ENCODE results near the gene SIDT1.

Gene SIDT1

GRCh38 chr3:113557374-113557773 is 25.0 kb downstream of the SIDT1 start:
- Mint-ChIP-seq H3K4me1 (peaks cover 19% of the 10 kb centered on the region), H3K27ac (no peak overlapping the region)

GRCh38 chr3:113559009-113559408 is 26.7 kb downstream of the SIDT1 start:
- ATAC-seq, result no peak
- H3K36me3 Mint-ChIP-seq (ENCODE audit: low read depth), result peaks cover 2% of the 10 kb centered on the region
- H3K4me3 Mint-ChIP-seq, result no peak overlapping the region
- H3K27me3 Mint-ChIP-seq, result no peaks in the 10 kb centered on the region
- H3K4me1 Mint-ChIP-seq, result peaks cover 19% of the 10 kb centered on the region
- DNase-seq, result no peak
- no peaks in the 10 kb centered on the region for H3K9me3 Mint-ChIP-seq
- no peak overlapping the region for H3K27ac Mint-ChIP-seq

More at GRCh38 chr3:113557374-113557773, 25.0 kb downstream of the SIDT1 start:
- Mint-ChIP-seq H3K36me3 (ENCODE audit: low read depth) (peaks cover 2% of the 10 kb centered on the region), H3K4me3 (no peak overlapping the region), H3K9me3 (no peaks in the 10 kb centered on the region), H3K27me3 (no peaks in the 10 kb centered on the region)
- no peak for DNase-seq
- no peak for ATAC-seq

- Mint-ChIP-seq H3K27me3 (no peaks in the 10 kb centered on the region), H3K36me3 (ENCODE audit: low read depth) (peaks cover 2% of the 10 kb centered on the region), H3K4me3 (no peak overlapping the region), H3K27ac (no peak overlapping the region), H3K4me1 (peaks cover 26% of the 10 kb centered on the region), H3K9me3 (no peaks in the 10 kb centered on the region)
- ATAC-seq, result no peak
- no peak for DNase-seq
These were observed 27.9 kb downstream of the SIDT1 start for GRCh38 chr3:113560271-113560670.

- no peak overlapping the region for H3K27ac Mint-ChIP-seq
- ATAC-seq, result no peak
- no peak for DNase-seq
These were observed 28.7 kb downstream of the SIDT1 start for GRCh38 chr3:113560831-113561623.

GRCh38 chr3:113565555-113565954 is 33.2 kb downstream of the SIDT1 start:
- Mint-ChIP-seq H3K27me3 (no peaks in the 10 kb centered on the region), H3K4me1 (peaks cover 10% of the 10 kb centered on the region), H3K27ac (no peak overlapping the region), H3K9me3 (no peaks in the 10 kb centered on the region), H3K4me3 (no peak overlapping the region), H3K36me3 (ENCODE audit: low read depth) (peaks cover 4% of the 10 kb centered on the region)
- DNase-seq, result no peak
- no peak for ATAC-seq

More at GRCh38 chr3:113560831-113561623, 28.7 kb downstream of the SIDT1 start:
- H3K4me1 Mint-ChIP-seq, result peaks cover 26% of the 10 kb centered on the region
- H3K36me3 Mint-ChIP-seq (ENCODE audit: low read depth), result peaks cover 2% of the 10 kb centered on the region
- no peak overlapping the region for H3K4me3 Mint-ChIP-seq
- H3K27me3 Mint-ChIP-seq, result no peaks in the 10 kb centered on the region
- H3K9me3 Mint-ChIP-seq, result no peaks in the 10 kb centered on the region

- no peak overlapping the region for H3K27ac Mint-ChIP-seq
- H3K36me3 Mint-ChIP-seq (ENCODE audit: low read depth), result peaks cover 2% of the 10 kb centered on the region
- no peaks in the 10 kb centered on the region for H3K4me1 Mint-ChIP-seq
- H3K9me3 Mint-ChIP-seq, result no peaks in the 10 kb centered on the region
- no peak overlapping the region for H3K4me3 Mint-ChIP-seq
- H3K27me3 Mint-ChIP-seq, result no peaks in the 10 kb centered on the region
- ATAC-seq (no peak), DNase-seq (no peak)
These were observed 37.8 kb downstream of the SIDT1 start for GRCh38 chr3:113570158-113570557.

GRCh38 chr3:113571360-113571759 is 39.0 kb downstream of the SIDT1 start:
- DNase-seq (no peak), ATAC-seq (no peak)
- Mint-ChIP-seq H3K9me3 (no peaks in the 10 kb centered on the region), H3K4me1 (no peaks in the 10 kb centered on the region), H3K36me3 (ENCODE audit: low read depth) (peaks cover 2% of the 10 kb centered on the region), H3K4me3 (no peak overlapping the region), H3K27ac (no peak overlapping the region), H3K27me3 (no peaks in the 10 kb centered on the region)

- ATAC-seq (no peak), DNase-seq (no peak)
- Mint-ChIP-seq H3K4me1 (peaks cover 2% of the 10 kb centered on the region), H3K27ac (no peak overlapping the region), H3K27me3 (no peaks in the 10 kb centered on the region), H3K36me3 (ENCODE audit: low read depth) (peaks cover 2% of the 10 kb centered on the region), H3K9me3 (no peaks in the 10 kb centered on the region), H3K4me3 (no peak overlapping the region)
These were observed 41.4 kb downstream of the SIDT1 start for GRCh38 chr3:113573728-113574127.

GRCh38 chr3:113574213-113574612 is 41.9 kb downstream of the SIDT1 start:
- ATAC-seq, result no peak
- peaks cover 2% of the 10 kb centered on the region for H3K36me3 Mint-ChIP-seq (ENCODE audit: low read depth)

GRCh38 chr3:113575206-113575605 is 42.9 kb downstream of the SIDT1 start:
- Mint-ChIP-seq H3K9me3 (no peaks in the 10 kb centered on the region), H3K4me1 (peaks cover 2% of the 10 kb centered on the region), H3K4me3 (no peak overlapping the region), H3K27me3 (no peaks in the 10 kb centered on the region), H3K36me3 (ENCODE audit: low read depth) (no peaks in the 10 kb centered on the region), H3K27ac (no peak overlapping the region)
- DNase-seq, result no peak
- no peak for ATAC-seq

More at GRCh38 chr3:113574213-113574612, 41.9 kb downstream of the SIDT1 start:
- Mint-ChIP-seq H3K27me3 (no peaks in the 10 kb centered on the region), H3K27ac (peak overlapping the region; percentile 13), H3K9me3 (no peaks in the 10 kb centered on the region), H3K4me3 (no peak overlapping the region), H3K4me1 (peaks cover 2% of the 10 kb centered on the region)
- no peak for DNase-seq

GRCh38 chr3:113585228-113585627 is 52.9 kb downstream of the SIDT1 start:
- no peaks in the 10 kb centered on the region for H3K4me1 Mint-ChIP-seq
- DNase-seq (no peak), ATAC-seq (no peak)
- no peaks in the 10 kb centered on the region for H3K9me3 Mint-ChIP-seq
- no peak overlapping the region for H3K27ac Mint-ChIP-seq
- H3K4me3 Mint-ChIP-seq, result no peak overlapping the region
- H3K27me3 Mint-ChIP-seq, result no peaks in the 10 kb centered on the region
- H3K36me3 Mint-ChIP-seq (ENCODE audit: low read depth), result peaks cover 11% of the 10 kb centered on the region

- no peaks in the 10 kb centered on the region for H3K9me3 Mint-ChIP-seq
- no peak for ATAC-seq
These were observed 53.4 kb downstream of the SIDT1 start for GRCh38 chr3:113585720-113586119.

GRCh38 chr3:113588806-113589205 is 56.5 kb downstream of the SIDT1 start:
- no peaks in the 10 kb centered on the region for H3K9me3 Mint-ChIP-seq
- no peak for DNase-seq
- peaks cover 13% of the 10 kb centered on the region for H3K36me3 Mint-ChIP-seq (ENCODE audit: low read depth)

More at GRCh38 chr3:113585720-113586119, 53.4 kb downstream of the SIDT1 start:
- no peak overlapping the region for H3K27ac Mint-ChIP-seq
- peaks cover 12% of the 10 kb centered on the region for H3K36me3 Mint-ChIP-seq (ENCODE audit: low read depth)
- no peak for DNase-seq
- no peak overlapping the region for H3K4me3 Mint-ChIP-seq
- no peaks in the 10 kb centered on the region for H3K27me3 Mint-ChIP-seq
- H3K4me1 Mint-ChIP-seq, result peaks cover under 1% of the 10 kb centered on the region

GRCh38 chr3:113589971-113590370 is 57.6 kb downstream of the SIDT1 start:
- no peak for DNase-seq

More at GRCh38 chr3:113588806-113589205, 56.5 kb downstream of the SIDT1 start:
- no peak overlapping the region for H3K4me3 Mint-ChIP-seq
- H3K27me3 Mint-ChIP-seq, result no peaks in the 10 kb centered on the region
- H3K4me1 Mint-ChIP-seq, result peaks cover 2% of the 10 kb centered on the region
- ATAC-seq, result no peak
- H3K27ac Mint-ChIP-seq, result no peak overlapping the region

GRCh38 chr3:113590983-113591382 is 58.6 kb downstream of the SIDT1 start:
- Mint-ChIP-seq H3K27me3 (no peaks in the 10 kb centered on the region), H3K27ac (no peak overlapping the region), H3K36me3 (ENCODE audit: low read depth) (peaks cover 9% of the 10 kb centered on the region), H3K4me3 (no peak overlapping the region), H3K9me3 (no peaks in the 10 kb centered on the region), H3K4me1 (peaks cover 2% of the 10 kb centered on the region)
- ATAC-seq, result no peak
- no peak for DNase-seq

More at GRCh38 chr3:113589971-113590370, 57.6 kb downstream of the SIDT1 start:
- H3K4me3 Mint-ChIP-seq, result no peak overlapping the region
- peaks cover 2% of the 10 kb centered on the region for H3K4me1 Mint-ChIP-seq
- H3K36me3 Mint-ChIP-seq (ENCODE audit: low read depth), result peaks cover 13% of the 10 kb centered on the region
- ATAC-seq, result no peak
- H3K27me3 Mint-ChIP-seq, result no peaks in the 10 kb centered on the region
- no peaks in the 10 kb centered on the region for H3K9me3 Mint-ChIP-seq
- H3K27ac Mint-ChIP-seq, result no peak overlapping the region

Data from activated naive CD8-positive, alpha-beta T cell treated with anti-CD3 and anti-CD28 coated beads, Interleukin-2, amount 50 U/mL, for 24 hours (primary cell).